ENCODE measurements around the gene TMEM138.

Gene TMEM138

DNA sequence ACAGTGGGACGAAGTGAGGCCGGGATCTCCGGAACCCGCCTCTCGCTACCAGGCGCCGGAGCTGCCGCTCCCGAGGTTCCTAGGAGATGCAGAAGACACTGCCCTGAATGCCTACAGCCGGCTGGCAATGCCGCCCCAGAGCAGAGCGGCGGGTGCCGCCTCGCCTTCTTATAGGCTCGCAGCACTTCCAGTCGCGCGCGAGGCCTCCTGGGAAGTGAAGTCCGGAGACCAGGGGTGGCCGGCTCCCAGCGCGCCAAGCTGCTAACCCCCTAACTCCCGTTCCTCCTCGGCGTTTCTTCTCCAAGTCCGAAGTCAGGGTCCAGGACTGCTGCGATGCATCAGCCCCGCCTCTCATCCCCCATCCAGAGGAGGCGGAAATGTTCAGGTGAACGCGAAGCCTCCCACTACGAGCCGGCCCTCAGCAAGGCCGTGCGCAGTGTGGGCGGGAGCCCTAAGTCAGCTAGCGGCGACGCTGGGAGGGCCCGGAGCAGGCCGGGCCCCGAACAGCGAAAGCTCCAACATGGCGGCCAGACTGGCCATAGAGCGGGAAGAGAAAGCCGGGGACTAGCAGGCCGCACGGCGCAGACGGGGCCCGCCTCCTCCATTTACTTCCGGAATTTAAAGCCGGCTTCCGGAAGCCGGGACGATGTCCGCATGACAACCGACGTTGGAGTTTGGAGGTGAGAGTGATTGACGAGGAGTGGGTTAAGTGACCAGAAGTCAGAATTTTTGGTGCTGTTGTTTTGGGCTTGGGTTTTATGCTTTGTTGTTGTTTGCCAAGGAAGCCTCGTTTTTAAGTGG lies at the start of gene TMEM138, which contains the start of gene CYB561A3:
Gene TMEM138 (plus strand): TSS at position 634 of the 801 bp plus-strand sequence. CDS start 2,017 bp downstream, outside the sequence.
Gene CYB561A3 (minus strand): TSS at position 142 of the 801 bp plus-strand sequence. CDS start 5,169 bp downstream, outside the sequence.
- DNase-seq: peak; percentile 97

DNA sequence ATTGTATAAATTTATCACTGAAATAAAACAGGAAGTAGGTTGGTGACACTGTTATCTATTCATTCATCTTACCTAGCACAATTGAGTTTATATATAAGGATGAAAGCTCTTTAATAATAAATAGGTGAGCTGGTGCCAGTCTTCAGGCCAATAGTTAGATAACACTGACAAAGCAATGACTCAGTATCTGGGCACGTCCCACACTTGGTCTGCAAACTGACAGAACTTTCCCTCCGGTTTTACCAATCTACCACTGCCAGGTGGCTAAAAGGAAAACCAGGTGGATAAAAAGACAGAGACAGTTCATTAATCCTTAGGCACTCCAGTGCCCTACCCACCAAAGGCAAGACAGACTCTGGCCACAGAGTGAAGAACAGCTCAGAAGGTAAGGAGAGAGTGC lies 46.9 kb upstream of the TMEM138 start:
- DNase-seq: no peak

DNA sequence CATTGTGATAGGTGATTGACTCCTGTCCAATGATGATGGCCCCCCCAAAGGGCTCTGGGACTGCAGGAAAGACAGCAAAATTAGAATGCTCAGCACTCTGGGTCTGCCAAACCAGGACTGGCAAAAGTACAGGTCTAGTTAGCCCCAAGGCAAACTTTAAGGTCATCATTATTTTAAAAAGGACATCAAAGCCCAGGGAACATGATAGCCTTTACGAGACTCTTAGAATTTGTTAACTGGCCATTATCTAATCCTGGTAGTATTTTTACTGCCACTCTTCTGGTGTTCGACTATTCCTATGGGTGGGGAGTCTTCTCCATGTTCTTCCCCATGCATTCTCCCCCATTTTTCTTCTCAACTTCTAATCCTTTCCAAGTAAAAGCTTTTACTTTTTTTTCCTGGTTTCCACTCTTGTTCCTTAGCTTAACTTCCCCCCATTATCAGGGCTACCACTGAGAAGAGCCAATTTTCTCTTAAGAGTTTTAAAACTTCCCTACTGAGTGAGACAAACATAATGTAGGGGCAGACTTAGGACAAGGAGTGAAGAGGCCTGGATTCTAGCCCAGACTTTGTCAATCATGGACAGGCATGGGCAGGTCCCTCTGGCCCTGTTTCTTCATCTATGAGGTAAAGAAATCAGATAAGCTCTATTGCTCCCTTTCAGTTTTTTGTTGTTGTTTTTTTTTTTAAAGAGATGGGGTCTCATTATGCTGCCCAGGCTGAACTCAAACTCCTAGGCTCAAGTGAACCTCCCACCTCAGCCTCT lies 36.3 kb upstream of the TMEM138 start:
- DNase-seq: no peak

DNA sequence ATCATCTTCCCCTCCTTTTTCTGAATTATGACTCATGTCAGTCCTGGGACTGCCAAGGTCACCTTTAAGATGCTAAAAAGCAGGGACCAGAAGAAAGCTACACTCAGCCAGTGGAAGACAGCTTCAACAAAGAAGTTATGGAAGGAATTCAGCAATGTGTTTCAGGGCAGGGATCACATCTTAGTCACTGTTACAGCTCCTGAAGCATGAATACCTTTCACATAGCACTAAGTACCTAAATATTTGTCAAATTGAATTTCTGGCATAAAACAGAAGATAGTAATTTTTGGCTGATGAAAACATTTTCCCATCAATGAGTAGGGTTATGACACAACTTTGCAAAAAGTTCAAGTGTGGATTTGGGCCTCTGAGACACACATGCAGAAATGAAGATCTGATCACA lies 34.5 kb upstream of the TMEM138 start:
- no peak for DNase-seq

DNA sequence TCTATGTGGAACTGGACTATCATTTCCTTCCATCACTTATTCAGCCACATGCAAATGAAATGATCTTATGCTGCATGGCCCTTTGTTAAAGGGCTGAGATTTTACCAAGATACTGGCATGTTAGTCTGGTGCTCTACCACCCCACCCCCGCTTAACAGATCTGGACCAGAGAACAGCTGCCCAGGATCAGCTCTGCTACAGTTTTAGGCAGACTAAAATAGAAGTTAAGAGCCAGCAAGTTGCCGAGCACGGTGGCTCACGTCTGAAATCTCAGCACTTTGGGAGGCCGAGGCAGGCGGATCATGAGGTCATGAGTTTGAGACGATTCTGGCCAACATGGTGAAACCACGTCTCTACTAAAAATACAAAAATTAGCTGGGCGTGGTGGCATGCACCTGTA lies 33.8 kb upstream of the TMEM138 start:
- no peak for DNase-seq

DNA sequence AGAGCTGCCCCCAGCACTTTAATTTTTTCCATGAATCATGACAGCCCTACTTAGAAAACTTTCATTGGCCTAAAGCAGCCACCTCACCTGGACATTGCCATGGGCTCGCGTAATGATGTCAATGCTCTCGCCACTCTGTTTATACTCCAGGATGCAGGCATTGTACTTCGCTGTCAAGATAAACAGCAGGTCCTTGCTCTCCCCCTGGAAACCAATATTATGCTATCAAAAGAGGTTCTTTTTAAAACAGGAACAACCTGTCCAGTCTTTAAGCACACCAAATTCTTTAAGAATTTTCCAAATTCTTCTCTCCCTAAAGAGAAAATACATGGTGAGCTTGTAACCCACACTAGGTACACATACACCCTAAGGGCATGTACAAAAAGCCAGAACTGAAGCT lies 32.3 kb upstream of the TMEM138 start:
- no peak for DNase-seq

DNA sequence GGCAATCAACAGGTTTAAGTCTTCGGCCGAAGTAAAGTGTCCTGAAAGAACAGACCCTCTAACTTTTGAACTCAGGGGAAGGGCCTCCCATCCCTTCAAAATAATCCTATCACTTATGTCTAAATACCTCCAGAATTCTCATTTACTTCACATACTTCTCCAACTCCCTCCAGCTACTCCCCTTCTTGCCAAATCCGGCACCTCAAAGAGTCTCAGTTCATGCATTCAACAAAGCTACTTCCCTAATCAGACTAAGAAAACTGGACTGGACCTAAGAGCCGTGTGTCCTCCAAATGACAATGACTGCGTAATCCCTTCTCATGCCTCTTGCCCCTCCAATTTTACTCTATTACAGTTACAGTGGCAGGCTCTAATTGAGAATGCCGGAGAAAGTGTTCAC lies 30.5 kb upstream of the TMEM138 start:
- no peak for DNase-seq

DNA sequence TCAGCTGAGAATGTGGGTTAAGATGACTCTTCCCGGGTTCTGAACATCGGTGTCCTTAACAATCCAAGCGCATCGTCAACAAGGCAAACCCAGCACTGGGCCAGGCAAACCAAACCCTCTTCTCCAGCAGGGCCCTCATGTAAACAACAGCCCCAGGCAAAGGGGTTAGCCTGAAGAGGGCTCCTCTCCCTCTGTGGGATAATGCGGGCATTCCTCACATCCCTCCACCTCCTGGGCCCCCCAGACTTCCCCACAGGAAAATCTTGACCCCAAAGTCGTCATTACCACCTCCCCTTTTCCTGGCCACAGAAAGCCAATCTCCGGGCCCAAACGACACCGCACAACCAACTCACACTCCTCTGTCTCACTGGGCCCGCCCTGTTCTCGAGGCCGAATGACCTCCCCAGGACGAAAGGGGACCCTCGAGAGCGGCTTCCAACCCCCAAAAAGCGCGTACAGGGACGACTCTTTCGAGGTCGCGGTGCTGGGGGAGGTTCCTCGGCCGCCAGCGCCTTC lies 29.8 kb upstream of the TMEM138 start:
- no peak for DNase-seq

DNA sequence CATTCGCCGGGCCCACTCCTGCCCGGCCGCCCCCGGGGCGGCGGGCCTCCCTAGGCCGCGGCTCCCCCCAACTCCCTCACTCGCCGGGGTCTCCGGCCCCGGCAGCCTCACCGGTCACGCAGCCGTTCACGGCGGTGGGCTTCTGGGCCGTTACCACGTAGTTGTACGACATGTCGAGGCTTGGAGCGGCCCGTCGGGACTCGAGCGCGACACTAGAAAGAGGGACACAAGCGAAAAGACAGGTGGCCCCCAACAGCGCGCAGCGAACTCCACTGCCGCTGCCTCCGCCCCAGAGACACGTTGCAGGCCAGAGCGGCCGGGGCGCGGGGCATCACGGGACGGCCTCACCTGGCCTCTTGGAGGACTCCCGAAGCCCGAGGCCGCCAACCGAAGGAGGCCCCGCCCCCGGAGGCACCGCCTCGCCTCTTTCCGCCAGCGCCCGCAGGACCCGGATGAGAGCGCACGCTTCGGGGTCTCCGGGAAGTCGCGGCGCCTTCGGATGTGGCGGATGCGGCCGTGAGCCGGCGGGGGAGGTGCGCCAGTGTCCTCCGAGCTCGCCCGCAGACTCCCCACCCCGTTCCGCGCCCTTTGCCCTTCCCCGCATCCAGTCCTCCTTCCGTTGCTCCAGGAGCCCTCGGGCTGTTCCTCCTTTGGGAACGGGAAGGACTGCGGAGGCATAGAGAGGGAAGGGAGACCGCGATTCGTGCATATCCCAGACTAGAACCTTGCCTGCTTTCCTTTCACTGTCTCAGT lies 29.2 kb upstream of the TMEM138 start, which contains the start of the genes DDB1 and TKFC:
Gene DDB1 (minus strand): TSS at position 309 of the 753 bp plus-strand sequence. CDS start 137 bp downstream, at position 172.
Gene TKFC (plus strand): TSS at position 432 of the 753 bp plus-strand sequence. CDS start 1,501 bp downstream, outside the sequence.
- peak; percentile 91 for DNase-seq

DNA sequence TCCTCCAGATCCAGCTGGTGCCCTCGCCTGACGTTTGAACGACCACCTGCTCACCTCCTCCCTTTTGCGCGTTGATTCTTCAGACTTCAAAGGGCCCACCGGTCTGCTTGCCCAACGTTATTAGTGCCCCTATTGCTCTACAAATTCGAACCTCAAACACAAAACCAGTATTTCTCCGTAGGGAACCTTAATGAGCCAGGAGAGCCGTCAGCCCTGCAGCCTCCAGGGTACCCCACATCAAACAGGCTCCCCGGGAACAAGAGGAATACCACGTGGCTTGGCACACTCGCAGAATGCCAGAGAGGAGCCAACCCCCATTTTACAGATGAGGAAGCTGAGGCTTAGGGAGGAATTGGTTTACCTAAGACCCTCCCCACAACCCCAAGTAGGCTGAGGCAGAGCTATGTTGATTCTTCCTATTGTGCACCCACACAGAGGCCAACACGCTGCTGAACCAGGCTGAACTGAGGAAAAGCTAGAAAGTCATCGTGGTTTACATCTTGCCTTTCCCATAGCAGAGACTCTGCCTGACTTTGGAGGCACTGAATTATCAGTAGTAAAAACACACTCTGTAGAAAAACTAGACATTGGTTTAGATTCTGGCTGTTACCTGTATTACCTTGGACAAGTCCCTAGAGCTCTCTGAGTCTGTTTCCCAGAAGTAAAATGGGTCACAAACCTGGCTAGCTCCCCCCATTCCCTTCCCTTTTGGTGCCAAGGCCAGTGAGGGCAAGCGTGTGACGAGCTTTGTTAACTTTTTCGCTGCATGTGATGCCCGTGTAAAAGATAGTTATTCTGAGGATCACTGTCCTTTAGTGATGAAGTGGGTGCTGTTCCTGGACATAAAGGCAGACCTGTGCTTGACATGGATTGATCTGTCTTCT lies 28.4 kb upstream of the TMEM138 start:
- peak; percentile 40 for DNase-seq

DNA sequence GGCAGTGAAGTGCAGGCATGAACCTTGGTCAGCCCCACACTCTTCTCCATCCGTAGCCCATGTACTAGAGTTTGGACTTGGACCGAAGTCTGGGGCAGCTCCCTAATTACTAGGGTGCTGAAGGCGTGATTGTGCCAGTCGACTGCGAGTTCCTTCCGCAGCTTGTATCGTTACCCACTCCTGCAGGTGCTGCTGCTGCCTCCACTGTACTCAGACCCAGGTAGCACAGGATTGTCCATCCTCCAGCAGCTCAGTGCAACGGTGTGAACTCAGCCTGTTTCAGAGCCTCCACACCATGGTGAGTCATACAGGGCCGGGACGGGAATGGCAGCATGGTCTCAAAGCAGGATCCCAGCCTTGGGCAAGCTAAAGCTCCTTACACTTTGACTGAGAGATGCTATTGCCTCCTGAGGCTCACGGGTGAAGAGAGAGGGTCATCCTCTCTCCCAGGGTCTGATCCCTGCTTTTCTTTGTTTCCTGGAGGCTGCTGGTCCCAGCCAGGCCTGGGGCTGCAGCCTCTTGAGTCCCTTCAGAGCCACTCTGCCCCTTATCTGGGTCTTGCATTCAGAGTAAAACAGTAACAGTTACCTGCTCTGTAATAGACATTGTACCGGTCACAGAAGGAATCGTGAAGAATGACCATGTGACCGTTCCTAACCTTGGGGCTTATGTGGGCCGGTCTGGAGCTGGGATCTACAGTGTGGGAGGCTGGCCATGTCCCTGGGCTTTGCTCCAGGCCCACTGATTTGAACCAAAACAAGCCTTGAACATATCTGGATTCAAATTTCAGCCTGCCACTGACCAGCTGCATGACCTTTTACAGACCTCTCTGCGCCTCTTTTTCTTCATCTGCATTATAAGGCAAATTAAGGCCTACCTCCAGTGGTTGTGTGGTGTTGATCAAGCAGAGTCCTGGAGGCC lies 27.5 kb upstream of the TMEM138 start:
- no peak for DNase-seq

DNA sequence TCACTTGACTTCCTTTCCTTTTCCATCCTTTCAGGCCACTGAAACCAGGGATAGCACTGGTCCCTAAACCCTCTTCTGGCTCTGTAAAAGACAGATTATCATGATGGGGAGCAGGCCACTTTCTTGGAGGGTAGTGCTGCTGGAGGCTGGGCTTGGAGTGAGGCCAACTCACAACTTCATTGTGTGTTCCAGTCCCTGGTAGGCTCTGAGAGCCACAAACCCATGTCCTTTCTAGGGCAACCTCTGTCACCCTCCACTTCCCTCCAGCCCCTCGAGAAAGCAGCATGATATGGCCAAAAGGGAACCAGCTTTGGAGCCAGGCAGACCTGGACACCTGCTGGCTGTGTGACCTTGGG lies 26.8 kb upstream of the TMEM138 start:
- DNase-seq: no peak

DNA sequence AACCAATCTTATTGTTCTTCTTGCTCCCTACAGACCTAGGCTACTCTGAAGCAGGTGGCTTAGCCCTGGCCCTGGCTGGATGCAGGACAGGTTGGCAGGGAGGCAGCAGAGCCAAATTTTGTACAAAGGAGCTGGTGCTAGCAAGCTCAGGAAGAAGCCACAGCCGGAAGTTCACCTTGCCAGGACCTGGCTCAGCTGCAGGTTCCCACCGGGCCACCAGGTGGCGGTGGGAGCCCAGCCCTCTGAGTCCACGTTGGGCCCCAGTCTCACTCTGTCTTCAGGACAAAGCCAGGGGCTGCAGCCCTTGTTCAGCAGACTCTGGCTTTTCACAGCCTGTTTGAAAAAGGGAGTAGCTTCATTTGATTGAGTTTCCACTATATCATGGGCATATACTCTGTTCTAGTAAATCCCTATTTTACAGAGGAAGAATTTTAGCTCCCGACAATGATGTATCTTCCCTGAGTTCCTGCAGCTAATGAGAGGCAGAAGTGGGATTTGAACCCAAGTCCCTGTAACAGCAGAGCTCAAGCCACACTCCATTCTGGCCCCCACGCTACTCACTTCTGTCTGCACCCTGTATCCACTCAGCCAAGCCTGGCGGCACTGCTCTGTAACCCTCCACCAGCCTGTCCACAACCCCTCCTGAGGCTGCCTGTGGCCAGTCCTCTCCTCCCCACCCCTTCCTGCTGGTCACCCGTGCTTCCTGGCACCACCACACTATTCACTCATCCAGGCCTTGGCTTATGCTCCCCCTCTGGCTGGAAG lies 25.8 kb upstream of the TMEM138 start:
- DNase-seq: peak; percentile 86

DNA sequence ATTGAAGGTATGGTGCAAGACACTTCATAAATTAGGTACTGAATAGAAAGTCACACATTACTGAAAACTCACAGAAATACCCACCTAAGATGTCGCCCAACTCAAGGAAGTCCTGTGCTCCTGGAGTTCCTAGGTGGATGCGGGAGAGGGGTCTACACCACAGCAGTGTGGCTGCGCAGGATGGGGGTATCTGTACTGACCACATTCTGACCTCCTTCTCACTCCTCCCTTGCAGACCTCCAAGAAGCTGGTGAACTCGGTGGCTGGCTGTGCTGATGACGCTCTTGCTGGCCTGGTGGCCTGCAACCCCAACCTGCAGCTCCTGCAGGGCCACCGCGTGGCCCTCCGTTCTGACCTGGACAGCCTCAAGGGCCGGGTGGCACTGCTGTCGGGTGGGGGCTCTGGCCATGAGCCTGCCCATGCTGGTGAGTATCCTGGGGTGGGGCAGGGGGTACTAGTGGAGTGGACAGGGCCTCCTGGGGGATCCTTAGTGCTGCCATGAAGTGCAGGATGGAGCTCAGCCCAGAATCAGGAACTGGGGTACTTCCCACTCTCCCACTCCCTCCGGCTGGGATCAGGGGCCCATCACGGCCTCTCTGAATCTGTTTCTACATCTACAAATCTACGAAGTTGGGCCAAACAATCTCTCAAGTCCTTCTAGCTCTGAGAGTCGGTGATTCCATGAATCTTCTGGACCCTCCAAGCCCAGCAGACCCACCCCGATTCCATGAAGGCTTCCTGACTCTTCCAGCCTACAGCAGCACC lies 24.3 kb upstream of the TMEM138 start:
- DNase-seq: no peak

DNA sequence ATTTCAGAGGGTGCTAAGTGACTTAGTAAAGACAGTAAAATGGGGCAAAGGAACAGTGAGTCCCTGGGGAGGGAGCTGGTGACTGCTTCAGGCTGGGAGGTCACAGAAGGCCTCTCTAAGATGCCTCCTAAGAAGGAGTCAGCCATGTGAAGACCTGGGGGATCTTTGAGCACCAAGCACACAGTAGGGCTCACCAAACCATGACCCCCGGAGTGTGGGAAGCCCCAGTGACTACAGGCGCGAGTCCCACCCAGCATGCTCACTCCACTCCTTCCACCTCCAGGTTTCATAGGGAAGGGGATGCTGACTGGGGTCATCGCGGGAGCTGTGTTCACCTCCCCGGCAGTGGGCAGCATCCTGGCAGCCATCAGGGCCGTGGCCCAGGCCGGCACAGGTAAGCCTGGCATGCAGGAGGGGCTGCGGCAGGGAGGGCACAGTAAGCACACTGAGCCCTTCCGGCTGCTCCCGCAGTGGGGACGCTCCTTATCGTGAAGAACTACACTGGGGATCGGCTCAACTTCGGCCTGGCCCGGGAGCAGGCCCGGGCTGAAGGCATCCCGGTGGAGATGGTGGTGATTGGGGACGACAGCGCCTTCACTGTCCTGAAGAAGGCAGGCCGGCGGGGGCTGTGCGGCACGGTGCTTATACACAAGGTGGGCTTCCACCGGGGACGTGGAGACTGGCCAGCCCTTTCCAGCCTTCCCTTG lies 23.2 kb upstream of the TMEM138 start:
- no peak for DNase-seq

DNA sequence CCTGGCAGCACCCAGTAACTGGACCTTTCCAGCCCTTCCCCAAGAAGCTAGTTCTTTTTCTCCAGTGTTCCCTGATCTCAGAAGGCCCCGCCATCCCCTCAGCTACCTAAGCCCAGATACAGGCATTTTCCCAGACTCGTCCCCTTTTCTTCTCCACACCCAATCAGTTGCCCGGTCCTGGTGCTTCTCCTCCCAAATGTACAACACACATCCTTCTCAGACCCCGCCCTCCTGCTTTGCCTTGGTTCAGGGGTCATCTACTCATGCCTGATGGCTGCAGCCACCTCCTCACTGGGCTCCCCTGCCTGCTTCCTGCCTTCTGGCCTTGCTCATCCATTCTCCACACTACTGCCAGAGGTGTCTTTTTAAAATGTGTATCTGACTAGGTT lies 22.7 kb upstream of the TMEM138 start:
- no peak for DNase-seq

DNA sequence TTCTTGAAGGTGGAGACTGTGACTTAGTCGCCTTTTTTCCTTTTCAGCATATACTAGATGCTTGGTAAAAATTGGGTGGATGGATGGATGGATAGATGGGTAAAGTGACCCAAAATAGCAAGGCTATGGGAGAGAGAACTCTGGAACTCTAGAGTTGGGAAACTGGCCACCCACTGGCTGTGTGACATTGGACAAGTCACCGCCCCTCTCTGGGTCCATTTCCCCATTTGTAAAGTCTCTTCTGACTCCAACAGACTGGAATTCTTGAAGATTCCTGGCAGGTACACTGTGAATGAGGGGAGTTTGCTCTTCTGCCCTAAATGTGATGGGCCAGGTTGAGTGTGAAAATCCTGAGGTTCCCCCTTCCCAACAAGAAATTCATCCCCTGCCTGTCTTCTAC lies 21.2 kb upstream of the TMEM138 start:
- no peak for DNase-seq

DNA sequence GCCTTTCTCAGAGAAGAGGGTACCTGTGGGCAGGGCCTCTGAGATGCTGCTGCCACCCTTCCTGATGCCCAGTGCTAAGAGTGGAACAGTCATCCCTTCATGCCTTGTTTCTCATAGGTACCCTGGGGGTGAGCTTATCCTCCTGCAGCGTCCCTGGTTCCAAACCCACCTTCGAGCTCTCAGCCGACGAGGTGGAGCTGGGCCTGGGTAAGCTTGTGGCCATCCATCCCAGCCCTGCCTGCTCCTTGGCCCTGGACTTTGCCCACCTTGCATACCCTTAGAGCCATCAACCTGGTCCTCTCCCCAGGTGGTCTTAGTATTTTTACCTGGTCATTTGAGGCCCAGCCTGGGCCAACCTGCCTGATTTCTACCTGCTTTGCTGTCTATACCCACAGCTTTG lies 20.5 kb upstream of the TMEM138 start:
- DNase-seq: no peak

All from NCI-H510A treated with DMSO at 0.1 percent for 48 hours (cell line).